ENCODE results near the gene YEATS2.
"Not testable (repeated sequence)": the region's sequence is repeated elsewhere in the genome, so short reads cannot be mapped to it uniquely, and the experiment has no call there.

Gene YEATS2

DNA sequence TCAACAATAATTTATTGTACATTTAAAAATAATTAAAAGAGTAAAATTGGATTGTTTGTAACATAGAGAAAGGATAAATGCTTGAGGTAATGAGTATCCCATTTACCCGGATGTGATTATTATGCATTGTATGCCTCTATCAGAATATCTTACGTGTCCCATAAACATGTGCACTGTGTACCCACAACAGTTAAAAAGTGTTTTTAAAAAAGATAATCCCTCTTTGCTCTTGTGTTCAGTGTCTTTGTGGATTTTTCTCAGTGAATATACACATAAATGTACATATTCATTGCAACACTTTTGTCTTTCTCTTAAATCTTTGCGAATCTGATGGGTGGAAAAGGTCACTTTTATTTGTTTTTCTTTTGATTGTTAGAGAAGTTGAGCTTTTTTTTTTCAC is 20.4 kb downstream of the YEATS2 start:
- no peak for DNase-seq

DNA sequence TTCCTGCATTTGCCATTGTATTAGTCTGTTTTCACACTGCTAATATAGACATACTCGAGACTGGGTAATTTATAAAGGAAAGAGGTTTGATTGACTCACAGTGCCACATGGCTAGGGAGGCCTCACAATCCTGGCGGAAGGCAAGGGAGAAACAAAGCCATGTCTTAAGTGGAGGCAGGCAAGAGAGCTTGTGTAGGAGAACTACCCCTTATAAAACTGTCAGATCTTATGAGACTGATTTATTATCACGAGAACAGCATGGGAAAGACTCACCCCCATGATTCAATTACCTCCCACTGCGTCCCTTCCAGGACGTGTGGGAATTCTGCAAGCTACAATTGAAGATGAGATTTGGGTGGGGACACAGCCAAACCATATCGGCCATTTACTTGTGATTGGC is 27.8 kb downstream of the YEATS2 start:
- no peak for DNase-seq

DNA sequence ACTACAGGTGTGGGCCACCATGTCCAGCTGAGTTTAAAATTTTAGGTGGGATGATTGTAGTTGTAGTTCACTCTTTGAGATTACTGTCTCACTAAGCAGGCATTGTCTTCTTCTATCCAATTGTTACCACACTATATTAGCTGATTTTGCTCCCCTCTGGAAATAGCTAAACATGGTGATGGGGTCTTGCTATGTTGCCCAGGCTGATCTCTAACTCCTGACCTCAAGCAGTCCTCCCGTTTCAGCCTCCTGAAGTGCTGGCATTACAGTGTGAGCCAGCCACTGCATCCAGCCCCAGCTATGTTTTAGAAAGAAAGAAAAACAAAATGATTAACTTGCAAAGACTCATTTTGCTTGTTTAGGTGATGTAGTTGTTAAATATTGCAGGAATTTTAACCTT is 30.6 kb downstream of the YEATS2 start:
- no peak for DNase-seq

DNA sequence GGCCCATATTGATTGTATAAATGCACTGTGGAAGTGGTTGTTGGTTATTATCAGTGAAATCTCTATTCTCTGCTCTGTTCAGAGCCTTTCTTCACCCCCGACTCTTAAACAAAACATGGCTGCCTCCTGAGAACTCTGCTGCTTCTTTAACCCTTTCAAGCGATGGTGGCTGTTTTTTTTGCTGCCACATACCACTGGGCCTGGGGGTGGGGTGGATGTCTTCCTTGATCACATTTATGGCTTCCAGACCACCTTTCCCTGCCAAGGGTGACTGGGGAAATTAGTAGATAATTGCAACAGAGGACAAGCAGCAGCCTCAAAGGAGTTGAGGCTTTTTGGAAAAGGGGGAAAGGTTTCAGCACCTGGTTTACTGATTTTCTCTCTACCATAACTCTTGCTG is 32.8 kb downstream of the YEATS2 start:
- DNase-seq = no peak

DNA sequence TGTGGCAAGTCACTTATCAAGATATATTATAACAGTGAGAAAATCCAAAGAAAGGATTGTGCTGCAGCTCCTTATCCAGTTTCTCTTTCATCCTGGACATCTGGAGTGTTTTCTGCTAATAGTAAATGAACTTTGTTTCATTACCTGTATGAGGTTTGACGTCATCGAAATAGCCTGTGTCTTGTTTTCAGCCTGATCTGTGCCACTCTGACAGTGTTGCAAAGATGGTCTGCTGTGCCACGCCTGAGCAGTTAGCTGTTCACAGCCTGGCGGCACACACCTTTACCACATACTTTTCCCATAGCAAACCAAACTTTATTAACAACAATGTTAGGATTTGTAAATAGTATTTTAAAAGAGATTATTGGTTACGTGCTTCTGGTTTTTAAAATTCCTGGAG is 34.0 kb downstream of the YEATS2 start:
- no peak for DNase-seq

DNA sequence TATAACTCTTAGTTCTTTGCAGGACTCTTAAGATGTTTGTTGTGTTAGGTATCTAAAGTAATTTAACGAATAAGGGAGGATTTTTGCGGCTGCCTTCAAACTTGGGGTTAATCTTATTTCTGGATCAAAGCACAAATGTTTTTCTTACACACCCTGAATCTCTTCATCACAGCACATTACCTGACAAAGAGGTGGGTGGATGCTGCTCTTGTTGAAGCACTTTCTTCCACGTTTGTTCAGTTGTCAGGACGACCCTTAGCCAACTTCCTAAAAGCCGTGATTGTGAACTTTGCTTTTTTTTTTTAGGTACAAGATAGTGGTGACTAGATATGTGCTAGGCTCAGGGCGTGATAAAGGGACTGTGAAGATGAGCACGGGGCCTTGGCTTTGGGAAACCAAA is 36.0 kb downstream of the YEATS2 start:
- no peak for DNase-seq

DNA sequence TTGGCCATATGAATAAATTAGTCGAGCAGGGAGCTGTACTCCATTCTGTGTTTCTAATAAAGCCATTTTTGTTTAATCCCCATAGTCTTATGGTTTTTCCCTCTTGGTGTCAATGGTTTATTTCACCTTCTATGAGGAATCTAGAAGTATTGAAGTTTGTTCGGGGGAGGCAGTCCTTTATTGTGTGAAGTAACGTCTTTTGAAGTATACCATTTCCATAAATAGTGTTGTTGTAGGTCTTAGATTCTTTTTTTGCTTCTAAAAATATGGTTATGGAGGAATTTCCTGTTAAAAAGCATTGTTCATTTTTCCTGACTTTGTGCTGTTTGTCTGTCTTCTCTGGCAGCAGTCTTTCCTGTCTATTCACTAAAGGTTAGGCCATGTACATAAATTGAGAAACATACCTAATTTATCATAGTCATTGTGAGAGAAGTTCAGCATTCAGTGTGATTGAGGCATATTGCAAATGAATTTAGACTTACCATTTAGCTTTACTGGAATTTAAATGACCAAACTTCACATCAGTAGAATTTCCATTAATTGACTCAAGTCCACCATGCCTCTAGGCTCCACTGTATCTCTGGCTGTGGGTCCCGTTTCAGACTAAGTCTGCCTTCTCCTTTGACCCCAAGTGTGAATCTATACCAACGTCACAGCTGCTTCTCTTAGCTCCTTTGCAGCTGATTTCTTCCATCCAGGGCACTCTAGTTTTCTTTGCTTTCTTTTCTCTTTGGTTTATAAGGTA is 37.3 kb downstream of the YEATS2 start:
- DNase-seq = no peak

DNA sequence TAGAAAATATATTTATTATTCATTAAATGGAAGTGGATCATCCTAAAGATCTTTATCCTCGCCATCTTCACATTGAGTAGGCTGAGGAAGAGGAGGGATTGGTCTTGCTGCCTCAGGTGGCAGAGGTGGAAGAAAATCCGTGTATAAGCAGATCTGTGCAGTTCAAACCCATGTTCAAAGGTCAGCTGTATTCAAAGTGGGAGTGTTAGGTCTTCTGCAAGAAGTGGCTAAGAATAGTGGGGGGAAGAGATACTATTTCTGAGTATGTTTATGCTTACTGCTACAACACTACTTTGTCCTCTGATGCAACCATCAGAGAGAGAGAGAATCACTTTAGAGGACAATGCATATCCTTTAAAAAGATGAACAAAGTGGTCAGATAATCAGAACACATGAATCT is 39.5 kb downstream of the YEATS2 start:
- DNase-seq = no peak

DNA sequence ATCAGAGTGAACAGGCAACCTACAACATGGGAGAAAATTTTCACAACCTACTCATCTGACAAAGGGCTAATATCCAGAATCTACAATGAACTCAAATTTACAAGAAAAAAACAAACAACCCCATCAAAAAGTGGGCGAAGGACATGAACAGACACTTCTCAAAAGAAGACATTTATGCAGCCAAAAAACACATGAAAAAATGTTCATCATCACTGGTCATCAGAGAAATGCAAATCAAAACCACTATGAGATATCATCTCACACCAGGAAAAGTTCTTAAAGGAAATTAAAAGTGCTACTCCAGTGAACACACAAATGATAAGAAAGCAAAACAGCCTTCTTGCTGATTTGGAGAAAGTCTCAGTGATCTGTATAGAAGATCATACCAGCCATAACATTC is 42.6 kb downstream of the YEATS2 start:
- not testable (repeated sequence) for DNase-seq

DNA sequence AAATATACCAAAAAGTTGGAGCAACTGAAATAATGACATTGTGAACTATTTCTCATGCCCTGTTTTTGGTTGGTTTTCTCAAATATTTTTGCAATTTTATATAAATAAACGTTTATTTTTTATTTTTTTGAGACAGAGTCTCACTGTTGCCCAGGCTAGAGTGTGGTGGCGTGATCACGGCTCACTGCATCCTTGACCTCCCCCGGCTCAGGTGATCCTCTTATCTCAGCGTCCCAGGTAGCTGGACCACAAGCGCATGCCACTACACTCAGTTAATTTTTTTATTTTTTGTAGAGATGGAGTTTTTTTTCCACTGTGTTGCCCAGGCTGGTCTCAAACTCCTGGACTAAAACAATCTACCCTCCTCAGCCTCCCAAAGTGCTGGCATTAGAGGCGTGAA is 45.6 kb downstream of the YEATS2 start:
- no peak for DNase-seq

DNA sequence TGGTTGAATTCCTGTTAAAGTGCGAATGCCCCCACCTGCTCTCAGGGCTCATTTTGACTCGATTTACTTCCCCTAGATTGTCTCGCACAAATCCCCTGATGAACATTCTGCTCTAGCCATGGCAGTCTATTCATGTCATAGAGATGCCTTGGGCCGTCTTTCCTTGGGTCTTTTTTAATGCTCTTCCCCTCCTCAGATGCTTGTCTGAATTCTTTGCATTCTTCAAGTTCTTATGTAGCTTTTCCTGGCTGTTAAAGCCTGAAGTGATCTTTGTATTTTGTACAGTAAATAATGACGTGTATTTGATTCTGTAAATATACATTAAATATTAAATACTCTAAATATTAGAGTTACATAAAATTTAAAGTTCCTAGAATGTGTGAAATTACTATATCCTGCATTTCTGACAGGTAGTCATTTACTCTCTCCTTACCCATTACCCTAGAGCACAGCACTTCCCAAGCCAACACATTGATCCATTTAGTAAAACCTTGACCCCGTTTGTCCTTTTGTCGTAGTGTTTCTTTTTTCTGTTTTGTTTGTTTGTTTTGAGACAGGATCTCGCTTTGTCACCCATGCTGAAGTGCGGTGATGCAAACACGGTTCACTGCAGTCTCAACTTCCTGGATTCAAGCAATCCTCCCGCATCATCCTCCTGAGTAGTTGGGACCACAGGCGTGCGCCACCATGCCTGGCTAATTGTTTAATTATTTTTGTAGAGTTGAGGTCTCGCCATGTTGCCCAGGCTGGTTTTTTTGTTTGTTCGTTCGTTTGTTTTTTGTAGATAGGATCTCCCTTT is 47.9 kb downstream of the YEATS2 start:
- DNase-seq = no peak

DNA sequence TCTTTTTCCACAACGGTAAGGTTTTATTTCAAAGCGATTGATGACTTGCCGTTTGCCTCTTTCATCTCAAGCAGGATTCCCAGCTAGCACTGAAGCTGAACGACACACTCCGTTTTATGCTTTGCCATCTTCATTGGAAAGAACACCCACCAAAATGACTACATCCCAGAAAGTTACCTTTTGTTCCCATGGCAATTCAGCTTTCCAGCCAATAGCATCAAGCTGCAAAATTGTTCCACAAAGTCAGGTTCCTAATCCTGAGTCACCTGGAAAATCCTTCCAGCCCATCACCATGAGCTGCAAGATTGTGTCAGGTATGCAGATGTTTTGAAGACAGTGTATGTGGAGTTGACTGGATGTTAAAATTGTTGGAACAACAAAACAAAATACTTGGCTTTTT is 56.5 kb downstream of the YEATS2 start:
- no peak for DNase-seq

DNA sequence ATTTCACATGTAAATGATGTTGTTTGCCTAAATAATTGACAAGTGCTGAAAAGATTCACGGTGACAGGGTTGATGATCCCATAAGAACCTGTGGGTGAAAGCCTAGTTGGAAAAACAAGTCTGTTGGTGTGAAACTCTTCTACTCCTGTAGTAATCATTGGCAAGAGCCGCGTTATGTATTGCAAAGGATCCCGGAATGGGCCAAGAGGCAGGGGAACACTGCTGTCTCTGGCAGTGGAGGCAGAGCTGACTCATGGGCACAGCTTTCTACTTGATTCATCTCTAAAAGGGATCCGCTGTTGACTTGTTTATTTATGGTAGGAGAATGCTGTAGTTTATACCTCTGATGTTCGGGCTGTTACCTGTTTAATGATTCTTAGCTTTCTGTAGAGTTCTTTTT is 64.7 kb downstream of the YEATS2 start:
- no peak for DNase-seq

DNA sequence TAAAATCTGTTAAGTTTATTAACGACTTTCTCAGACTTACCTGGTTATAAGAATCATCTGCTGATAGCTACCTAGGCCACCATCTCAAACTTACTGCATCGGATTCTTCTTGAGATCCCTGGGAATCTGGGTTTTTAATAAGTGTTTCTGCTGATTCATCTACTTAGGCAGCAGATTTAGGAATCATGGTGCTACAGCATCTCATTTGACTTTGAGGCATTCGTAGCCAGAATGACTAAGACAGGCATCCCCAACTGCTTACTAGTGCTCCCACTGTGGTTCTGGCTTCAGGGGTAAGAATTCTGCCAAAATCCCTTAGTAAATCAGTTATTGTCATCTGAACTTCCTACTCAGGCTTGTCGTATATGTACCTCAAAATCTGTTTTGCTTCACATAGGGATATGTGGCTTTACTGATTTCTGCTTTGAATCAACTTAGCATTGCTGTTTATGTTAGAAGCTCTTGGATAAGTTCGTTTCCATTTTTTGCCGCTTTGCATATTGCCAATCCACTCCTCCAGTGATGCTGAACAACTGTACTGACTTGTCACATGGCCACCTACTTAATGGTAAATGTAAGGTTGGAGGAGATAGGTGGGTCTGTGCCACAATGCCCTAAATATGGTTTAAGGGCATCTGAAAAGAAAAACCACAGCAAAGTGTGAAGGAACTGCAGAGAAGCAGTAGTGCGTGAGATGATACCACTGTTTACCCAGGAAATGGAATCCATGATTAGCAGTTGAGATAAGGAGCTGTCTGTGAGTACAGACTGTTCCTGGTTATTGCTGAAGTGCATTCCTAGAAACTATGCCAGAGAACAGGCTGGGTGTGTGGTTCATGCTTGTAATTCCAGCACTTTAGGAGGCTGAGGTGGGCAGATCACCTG is 67.5 kb downstream of the YEATS2 start:
- no peak for DNase-seq

DNA sequence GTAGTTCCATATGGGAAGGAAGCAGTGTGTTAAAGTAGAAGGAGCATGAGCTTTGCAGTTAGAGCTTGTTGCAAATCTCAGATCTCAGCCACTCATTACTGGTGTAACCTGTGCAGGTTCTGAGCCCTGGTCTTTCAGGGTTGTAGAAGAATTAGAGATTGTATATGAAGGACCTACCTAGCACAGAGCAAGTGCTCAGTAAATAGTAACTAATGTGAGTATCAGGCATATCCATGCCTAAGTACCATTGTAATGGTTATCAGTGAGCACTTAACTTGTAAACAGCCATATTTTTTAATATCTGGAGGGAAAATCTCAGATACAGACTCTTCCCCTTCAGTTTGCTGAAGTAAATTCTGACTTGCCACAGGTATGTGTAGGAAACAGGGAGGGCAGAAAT is 68.5 kb downstream of the YEATS2 start:
- DNase-seq = no peak

DNA sequence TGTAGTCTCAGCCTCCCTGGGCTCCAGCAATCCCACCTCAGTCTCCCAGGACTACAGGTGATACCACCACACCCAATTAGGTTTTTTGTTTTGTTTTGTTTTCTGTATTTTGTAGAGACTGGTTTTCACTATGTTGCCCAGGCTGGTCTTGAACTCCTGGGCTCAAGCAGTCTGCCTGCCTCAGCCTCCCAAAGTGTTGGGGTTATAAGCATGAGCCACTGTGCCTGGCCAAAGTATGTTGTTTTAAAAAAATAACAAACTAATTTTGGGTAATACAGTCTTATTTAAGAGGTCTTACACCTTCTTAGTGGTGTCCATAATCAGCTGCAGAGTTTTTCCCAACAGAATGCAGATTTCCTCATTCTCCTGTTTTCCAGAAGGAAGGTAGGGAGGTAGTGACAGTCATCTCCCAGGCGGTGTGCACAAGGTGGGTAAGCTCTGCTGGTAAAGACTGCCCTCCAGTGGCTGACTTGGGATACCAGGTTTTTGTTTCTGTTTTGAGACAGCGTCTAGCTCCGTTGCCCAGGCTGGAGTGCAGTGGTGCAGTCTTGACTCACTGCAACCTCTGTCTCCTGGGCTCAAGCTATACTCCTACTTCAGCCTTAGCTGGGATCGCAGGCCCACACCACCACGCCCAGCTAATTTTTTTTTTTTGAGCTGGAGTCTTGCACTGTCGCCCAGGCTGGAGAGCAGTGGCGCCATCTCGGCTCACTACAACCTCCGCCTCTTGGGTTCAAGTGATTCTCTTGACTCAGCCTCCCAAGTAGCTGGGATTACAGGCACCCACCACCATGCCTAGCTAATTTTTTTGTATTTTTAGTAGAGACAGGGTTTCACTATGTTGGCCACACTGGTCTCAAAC is 69.4 kb downstream of the YEATS2 start:
- no peak for DNase-seq

DNA sequence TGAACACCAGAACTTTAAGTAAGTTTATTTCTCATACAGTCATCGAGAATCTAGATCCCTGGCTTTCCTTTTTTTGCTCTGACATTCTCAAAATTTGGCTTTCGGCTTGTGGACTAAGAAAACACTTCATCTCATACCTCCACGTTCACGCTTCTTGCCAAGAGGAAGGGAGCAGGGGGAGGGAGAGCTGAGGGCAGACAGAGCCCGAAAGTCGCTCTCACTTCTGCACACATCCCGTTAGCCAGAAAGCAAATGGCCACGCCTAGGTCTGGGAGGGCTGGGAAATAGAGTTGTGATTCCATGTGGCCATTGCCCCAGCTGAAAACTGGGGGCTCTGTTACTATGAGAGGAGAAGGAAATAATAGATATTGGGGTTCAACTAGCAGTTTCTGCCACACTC is 70.5 kb downstream of the YEATS2 start:
- no peak for DNase-seq

DNA sequence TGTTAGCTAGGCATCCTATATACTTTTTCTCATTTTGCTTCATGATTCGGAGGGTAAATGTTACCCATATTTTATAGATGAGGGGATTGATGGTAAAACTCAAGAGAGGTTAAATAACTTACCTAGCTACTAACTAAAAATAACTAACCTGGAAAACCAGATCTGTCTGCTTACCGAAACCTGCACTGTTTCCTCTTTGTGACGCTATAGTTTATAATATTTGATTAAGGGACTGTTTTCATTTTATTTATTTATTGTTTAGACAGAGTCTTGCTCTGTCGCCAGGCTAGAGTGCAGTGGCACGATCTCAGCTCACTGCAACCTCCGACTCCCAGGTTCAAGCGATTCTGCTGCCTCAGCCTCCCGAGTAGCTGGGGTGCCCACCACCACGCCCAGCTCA is 71.9 kb downstream of the YEATS2 start:
- no peak for DNase-seq

DNA sequence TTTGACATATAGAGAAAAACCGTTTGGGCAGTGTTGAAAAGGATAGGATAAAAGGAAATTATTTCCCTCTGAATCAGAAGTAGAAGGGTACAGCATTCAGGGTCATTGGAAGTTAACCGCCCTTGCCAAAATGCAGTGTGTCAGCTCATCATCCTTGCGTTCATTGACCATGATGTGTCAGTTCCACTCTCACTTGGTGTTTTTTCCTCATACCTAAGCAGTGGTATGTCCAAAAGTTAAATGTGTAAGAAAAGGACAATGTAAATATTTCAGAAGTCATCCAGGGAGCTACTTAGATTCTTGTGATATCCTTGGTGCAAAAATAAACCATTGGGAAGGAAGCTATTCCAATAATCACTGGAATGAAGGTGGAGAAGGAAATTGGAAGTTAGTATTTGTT is 77.0 kb downstream of the YEATS2 start:
- no peak for DNase-seq

DNA sequence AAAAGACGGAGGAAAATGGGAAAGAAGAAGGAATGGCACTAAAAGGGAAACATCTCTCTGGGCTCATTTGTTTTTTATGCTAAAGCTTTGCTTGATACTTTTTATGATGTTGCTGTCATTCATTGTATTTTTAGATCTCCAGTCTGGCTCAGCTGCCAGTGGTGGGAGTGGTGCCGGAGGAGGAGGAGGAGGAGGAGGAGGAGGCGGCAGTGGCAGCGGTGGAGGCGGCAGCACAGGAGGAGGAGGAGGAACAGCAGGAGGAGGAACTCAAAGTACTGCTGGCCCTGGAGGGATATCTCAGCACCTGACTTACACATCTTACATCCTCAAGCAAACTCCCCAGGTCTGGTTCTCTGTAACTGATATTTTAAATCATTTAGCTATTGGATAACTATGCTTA is 78.2 kb downstream of the YEATS2 start:
- DNase-seq = no peak

DNA sequence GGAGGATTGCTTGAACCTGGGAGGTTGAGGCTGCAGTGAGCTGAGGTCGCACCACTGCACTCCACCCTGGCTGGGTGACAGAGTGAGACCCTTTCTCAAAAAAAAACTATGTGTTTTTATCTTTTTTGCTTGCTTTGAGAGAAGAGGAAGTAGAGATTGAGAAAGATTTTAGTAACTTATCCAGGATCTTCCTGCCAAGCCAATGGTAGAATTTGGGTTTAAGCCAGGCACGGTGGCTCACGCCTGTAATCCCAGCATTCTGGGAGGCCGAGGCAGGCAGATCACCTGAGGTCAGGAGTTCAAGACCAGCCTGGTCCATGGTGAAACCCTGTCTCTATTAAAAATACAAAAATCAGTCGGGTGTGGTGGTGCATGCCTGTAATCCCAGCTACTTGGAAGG is 78.9 kb downstream of the YEATS2 start:
- DNase-seq = not testable (repeated sequence)

DNA sequence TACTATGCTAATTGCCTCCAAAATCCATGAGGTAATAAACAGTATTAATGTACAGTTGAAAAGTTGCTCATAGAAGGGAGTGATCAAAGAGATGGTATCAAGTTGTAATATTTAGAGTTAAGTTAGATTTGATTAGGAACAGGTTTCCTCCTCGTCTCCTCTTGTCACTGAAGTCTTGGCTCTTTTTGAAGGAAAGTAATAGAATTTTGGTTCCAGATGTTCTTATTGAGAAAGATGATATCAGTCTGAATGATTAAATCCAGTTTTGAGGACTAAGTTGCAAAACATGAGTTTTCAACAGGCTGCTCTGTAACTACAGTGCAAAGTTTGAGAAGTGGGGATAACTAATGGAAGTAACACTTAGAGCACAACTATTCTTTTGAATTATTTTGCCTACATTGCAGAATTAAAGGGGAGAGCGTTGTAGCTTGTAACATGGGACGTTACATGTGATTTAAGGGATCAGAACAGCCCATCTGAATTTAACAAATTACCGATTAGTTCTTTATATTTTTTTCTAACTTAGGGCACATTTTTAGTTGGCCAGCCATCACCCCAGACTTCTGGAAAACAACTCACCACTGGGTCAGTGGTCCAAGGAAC is 79.5 kb downstream of the YEATS2 start:
- no peak for DNase-seq
